Measurements from ENCODE around the gene ACSBG1.

The ACSBG1 gene

DNA sequence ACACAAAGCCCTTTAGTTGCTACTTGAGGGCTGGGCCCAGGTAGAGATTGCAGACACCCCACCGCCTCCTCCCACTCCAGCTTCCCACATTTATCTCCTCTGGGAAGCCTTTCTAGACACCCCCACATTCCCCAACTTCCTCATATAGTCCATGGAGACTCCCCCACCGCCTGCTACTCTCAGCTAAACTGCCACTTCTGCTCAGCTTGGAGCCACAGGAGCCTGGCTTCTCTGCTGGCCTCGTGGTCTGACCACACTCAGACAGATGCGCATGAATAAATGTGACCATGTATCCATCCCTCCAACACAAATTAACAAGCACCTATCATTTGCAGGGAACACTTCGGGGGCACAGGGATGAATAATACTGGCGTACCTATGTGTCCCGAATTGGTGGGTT lies 10.5 kb upstream of the ACSBG1 start:
- TF ChIP-seq, protein P1, sequence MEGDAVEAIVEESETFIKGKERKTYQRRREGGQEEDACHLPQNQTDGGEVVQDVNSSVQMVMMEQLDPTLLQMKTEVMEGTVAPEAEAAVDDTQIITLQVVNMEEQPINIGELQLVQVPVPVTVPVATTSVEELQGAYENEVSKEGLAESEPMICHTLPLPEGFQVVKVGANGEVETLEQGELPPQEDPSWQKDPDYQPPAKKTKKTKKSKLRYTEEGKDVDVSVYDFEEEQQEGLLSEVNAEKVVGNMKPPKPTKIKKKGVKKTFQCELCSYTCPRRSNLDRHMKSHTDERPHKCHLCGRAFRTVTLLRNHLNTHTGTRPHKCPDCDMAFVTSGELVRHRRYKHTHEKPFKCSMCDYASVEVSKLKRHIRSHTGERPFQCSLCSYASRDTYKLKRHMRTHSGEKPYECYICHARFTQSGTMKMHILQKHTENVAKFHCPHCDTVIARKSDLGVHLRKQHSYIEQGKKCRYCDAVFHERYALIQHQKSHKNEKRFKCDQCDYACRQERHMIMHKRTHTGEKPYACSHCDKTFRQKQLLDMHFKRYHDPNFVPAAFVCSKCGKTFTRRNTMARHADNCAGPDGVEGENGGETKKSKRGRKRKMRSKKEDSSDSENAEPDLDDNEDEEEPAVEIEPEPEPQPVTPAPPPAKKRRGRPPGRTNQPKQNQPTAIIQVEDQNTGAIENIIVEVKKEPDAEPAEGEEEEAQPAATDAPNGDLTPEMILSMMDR (IDR thresholded peaks at IDR 0.05; ENCODE audit: low read depth, low read length, missing control alignments) = no peak
- DNase-seq (ENCODE audit: low read depth) = no peak
- no peak overlapping the region for H3K4me3 ChIP-seq (ENCODE audit: low read depth, low read length)
- in situ Hi-C loops (cut with HindIII; ENCODE audit: low sequenced_read_pairs) = no loop called here

DNA sequence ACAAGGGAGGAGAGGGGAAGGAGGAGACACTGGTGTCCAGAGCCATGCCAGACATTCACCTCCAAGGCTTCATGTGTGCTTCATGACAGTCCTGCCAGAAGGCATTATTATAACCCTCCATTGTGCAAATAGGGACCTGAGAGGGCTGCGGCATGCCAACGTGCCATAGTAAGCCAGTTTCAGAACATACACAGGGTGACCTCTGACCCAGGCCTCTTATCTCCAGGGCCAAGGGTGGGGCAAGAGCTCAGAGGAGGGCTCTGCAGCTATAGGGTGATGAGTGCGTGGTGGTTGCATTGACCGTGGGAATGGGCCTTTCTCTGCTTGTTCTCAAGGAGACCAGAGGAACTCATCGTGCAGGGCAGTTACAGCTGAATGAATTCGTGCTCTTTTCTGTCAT lies 9.7 kb upstream of the ACSBG1 start:
- in situ Hi-C loops (cut with HindIII; ENCODE audit: low sequenced_read_pairs) = no loop called here
- no peak overlapping the region for H3K4me3 ChIP-seq (ENCODE audit: low read depth, low read length)
- TF ChIP-seq, protein P1 (IDR thresholded peaks at IDR 0.05; ENCODE audit: low read depth, low read length, missing control alignments) = no peak
- DNase-seq (ENCODE audit: low read depth) = no peak

- in situ Hi-C loops (cut with HindIII; ENCODE audit: low sequenced_read_pairs) = no loop called here
- TF ChIP-seq, protein P1 (IDR thresholded peaks at IDR 0.05; ENCODE audit: low read depth, low read length, missing control alignments) = no peak
- peak; percentile 59 for DNase-seq (ENCODE audit: low read depth)
- no peak overlapping the region for H3K4me3 ChIP-seq (ENCODE audit: low read depth, low read length)
Observed at GRCh38 chr15:78243491-78243941, 9.2 kb upstream of the ACSBG1 start.

- TF ChIP-seq, protein P1 (IDR thresholded peaks at IDR 0.05; ENCODE audit: low read depth, low read length, missing control alignments) = no peak
- DNase-seq (ENCODE audit: low read depth) = no peak
- no peak overlapping the region for H3K4me3 ChIP-seq (ENCODE audit: low read depth, low read length)
- in situ Hi-C loops (cut with HindIII; ENCODE audit: low sequenced_read_pairs) = no loop called here
Observed at GRCh38 chr15:78243058-78243457, 8.7 kb upstream of the ACSBG1 start.

DNA sequence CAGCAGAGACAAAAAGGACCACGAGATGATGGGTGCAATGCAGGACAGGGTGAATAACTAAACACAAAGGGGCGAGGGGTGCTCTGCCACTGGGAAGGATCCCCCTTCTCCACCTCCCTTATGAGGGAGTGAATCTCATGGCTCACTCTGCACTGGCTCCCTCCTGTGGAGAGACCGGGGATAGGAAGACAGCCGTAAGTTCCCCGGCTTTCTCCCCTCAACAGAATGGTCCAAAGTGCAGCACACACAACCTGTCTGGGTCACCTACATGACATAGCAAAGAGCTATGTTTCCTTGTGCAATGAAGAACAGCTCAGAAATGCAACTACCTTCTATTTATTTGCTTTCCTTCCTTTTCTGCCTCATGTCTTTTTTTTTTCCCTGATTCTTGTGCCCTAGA lies 7.8 kb upstream of the ACSBG1 start:
- no peak for DNase-seq (ENCODE audit: low read depth)
- TF ChIP-seq, protein P1 (IDR thresholded peaks at IDR 0.05; ENCODE audit: low read depth, low read length, missing control alignments) = peak; percentile 43
- in situ Hi-C loops (cut with HindIII; ENCODE audit: low sequenced_read_pairs) = no loop called here
- no peak overlapping the region for H3K4me3 ChIP-seq (ENCODE audit: low read depth, low read length)

DNA sequence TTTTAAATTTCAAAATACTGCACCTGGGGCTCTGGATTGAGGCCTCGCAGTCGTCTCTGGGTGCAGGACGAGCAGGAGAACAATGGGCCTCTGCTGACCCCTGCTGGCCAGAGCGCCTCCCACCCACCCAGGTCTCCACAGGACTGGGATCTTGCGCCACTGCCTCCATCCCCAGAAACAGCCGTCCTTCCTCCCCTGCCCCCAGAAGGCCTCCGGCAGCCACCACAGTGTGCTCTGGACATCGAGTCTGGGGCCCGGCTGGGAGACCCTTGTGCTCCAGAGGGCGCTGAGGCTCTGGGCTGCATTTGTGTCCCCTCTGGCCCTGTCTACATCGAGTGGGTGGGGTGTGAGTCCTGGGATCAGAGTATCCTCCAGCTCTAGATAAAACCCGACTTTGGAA lies 6.7 kb upstream of the ACSBG1 start:
- DNase-seq (ENCODE audit: low read depth) = peak; percentile 18
- in situ Hi-C loops (cut with HindIII; ENCODE audit: low sequenced_read_pairs) = no loop called here
- H3K4me3 ChIP-seq (ENCODE audit: low read depth, low read length) = no peak overlapping the region
- TF ChIP-seq, protein P1 (IDR thresholded peaks at IDR 0.05; ENCODE audit: low read depth, low read length, missing control alignments) = peak; percentile 87

- in situ Hi-C loops (cut with HindIII; ENCODE audit: low sequenced_read_pairs) = no loop called here
- H3K4me3 ChIP-seq (ENCODE audit: low read depth, low read length) = no peak overlapping the region
- TF ChIP-seq, protein P1 (IDR thresholded peaks at IDR 0.05; ENCODE audit: low read depth, low read length, missing control alignments) = no peak
- no peak for DNase-seq (ENCODE audit: low read depth)
Observed at GRCh38 chr15:78239811-78240210, 5.4 kb upstream of the ACSBG1 start.
